ENCODE data around the gene RIMS4.

GRCh38 chr20:44715499-44716308 lies 94.6 kb downstream of the RIMS4 start:
- no peak for TF ChIP-seq CTCF (IDR thresholded peaks at IDR 0.05; ENCODE audit: control extremely low read depth in 1 of 3, insufficient read depth in 1 of 3, low read depth in 1 of 3, low read length in 3 of 3)
- no peak for TF ChIP-seq MAFK (IDR thresholded peaks at IDR 0.05; ENCODE audit: low read depth, low read length)
- no peak for TF ChIP-seq CEBPB (IDR thresholded peaks at IDR 0.05; ENCODE audit: low read depth, low read length)

All from H1 (cell line).